Loucy (cell line): Measurements from ENCODE around the gene GREB1.
A peak's percentile ranks its signal among the peaks of the same experiment; 100 is the strongest.

ENCODE experiments used
- H2AFZ ChIP-seq: fragments of 200-600 bp; sonication (generic); 2 replicates; pipeline ENCODE4 v1.6.0; 2016; ENCODE audit warnings: antibody characterized with exemption, mild to moderate bottlenecking, low read length, moderate library complexity
- H3F3A ChIP-seq: fragments of 200-600 bp; 2 replicates; pipeline ENCODE4 v1.6.0; 2016; ENCODE audit warnings: antibody characterized with exemption, low read depth, mild to moderate bottlenecking
- H3K27me3 ChIP-seq: fragments of 200-600 bp; sonication (generic); 2 replicates; pipeline ENCODE4 v1.6.1; 2014; ENCODE audit warnings: low read length, mild to moderate bottlenecking; ENCODE audit not compliant: insufficient read depth, poor library complexity, severe bottlenecking
- H3K36me3 ChIP-seq: fragments of 200-600 bp; sonication (generic); 2 replicates; pipeline ENCODE4 v1.6.1; 2016; ENCODE audit warnings: low read length; ENCODE audit not compliant: insufficient read depth
- H3K4me1 ChIP-seq: fragments of 200-600 bp; sonication (generic); 2 replicates; pipeline ENCODE4 v1.5.1; 2014; ENCODE audit warnings: low read length, mild to moderate bottlenecking; ENCODE audit not compliant: insufficient read depth, poor library complexity, severe bottlenecking
- H3K4me2 ChIP-seq: fragments of 200-600 bp; sonication (generic); 2 replicates; pipeline ENCODE4 v1.6.0; 2014; ENCODE audit warnings: antibody characterized with exemption, low read length, low read depth, mild to moderate bottlenecking; ENCODE audit not compliant: poor library complexity, severe bottlenecking
- H3K4me3 ChIP-seq: fragments of 200-600 bp; sonication (generic); 2 replicates; pipeline ENCODE4 v1.5.1; 2014; ENCODE audit warnings: low read length, mild to moderate bottlenecking, mixed read lengths; ENCODE audit not compliant: poor library complexity, severe bottlenecking
- H3K79me2 ChIP-seq: fragments of 200-600 bp; sonication (generic); 2 replicates; pipeline ENCODE4 v1.6.1; 2014; ENCODE audit warnings: low read length; ENCODE audit not compliant: insufficient read depth
- H3K9ac ChIP-seq: fragments of 200-600 bp; sonication (generic); 2 replicates; pipeline ENCODE4 v1.6.0; 2014; ENCODE audit warnings: mild to moderate bottlenecking, low read depth, low read length, moderate library complexity; ENCODE audit not compliant: poor library complexity, severe bottlenecking
- H3K9me2 ChIP-seq: fragments of 200-600 bp; sonication (generic); replicated peaks from 2 replicates; pipeline ENCODE4 v1.6.1; 2016; ENCODE audit warnings: low read depth, low read length, mixed read lengths
- H3K9me3 ChIP-seq: fragments of 200-600 bp; sonication (generic); 2 replicates; pipeline ENCODE4 v1.6.1; 2014; ENCODE audit warnings: mild to moderate bottlenecking, antibody characterized with exemption, low read length, low read depth; ENCODE audit not compliant: insufficient read depth
- H4K20me1 ChIP-seq: fragments of 200-600 bp; sonication (generic); 2 replicates; pipeline ENCODE4 v1.6.0; 2014; ENCODE audit warnings: antibody characterized with exemption, low read length, mild to moderate bottlenecking; ENCODE audit not compliant: insufficient read depth, poor library complexity, severe bottlenecking
- CTCF ChIP-seq: fragments of 200-600 bp; sonication (generic); conservative IDR thresholded peaks from 2 replicates; pipeline ENCODE4 v1.5.1; 2014; ENCODE audit warnings: mild to moderate bottlenecking, antibody characterized with exemption, low read length
- EZH2phosphoT487 ChIP-seq: fragments of 200-600 bp; IDR thresholded peaks from 2 replicates; pipeline ENCODE4 v1.6.1; 2018; ENCODE audit warnings: antibody characterized with exemption, mild to moderate bottlenecking, moderate library complexity, borderline replicate concordance

Gene GREB1

GRCh38 chr2:11581797-11582611, 48.2 kb downstream of the GREB1 start:
- Histone ChIP-seq H2AFZ (no peak overlapping the region), H3K36me3 (no peaks in the 10 kb centered on the region), H3K4me2 (no peak overlapping the region), H3K9me3 (no peaks in the 10 kb centered on the region), H3K9me2 (no peaks in the 10 kb centered on the region), H3F3A (no peaks in the 10 kb centered on the region), H3K4me1 (no peaks in the 10 kb centered on the region), H4K20me1 (no peaks in the 10 kb centered on the region), H3K4me3 (no peak overlapping the region), H3K9ac (no peak overlapping the region), H3K27me3 (no peaks in the 10 kb centered on the region), H3K79me2 (no peaks in the 10 kb centered on the region)
- TF ChIP-seq CTCF, result no peak
- no peak for TF ChIP-seq EZH2phosphoT487

- Histone ChIP-seq H4K20me1 (no peaks in the 10 kb centered on the region), H2AFZ (no peak overlapping the region), H3K27me3 (no peaks in the 10 kb centered on the region), H3K9ac (no peak overlapping the region), H3K4me3 (no peak overlapping the region), H3K36me3 (no peaks in the 10 kb centered on the region), H3K9me2 (no peaks in the 10 kb centered on the region), H3K9me3 (no peaks in the 10 kb centered on the region), H3F3A (no peaks in the 10 kb centered on the region), H3K4me2 (no peak overlapping the region), H3K79me2 (no peaks in the 10 kb centered on the region), H3K4me1 (no peaks in the 10 kb centered on the region)
- no peak for TF ChIP-seq CTCF
- TF ChIP-seq EZH2phosphoT487, result no peak
These were observed 48.7 kb downstream of the GREB1 start for GRCh38 chr2:11582612-11582861.

- Histone ChIP-seq H3K36me3 (no peaks in the 10 kb centered on the region), H3K4me2 (no peak overlapping the region), H3K79me2 (no peaks in the 10 kb centered on the region), H3F3A (no peaks in the 10 kb centered on the region), H3K4me3 (no peak overlapping the region), H3K4me1 (no peaks in the 10 kb centered on the region), H2AFZ (no peak overlapping the region), H3K9me2 (no peaks in the 10 kb centered on the region), H4K20me1 (no peaks in the 10 kb centered on the region), H3K27me3 (no peaks in the 10 kb centered on the region), H3K9me3 (no peaks in the 10 kb centered on the region), H3K9ac (no peak overlapping the region)
- TF ChIP-seq EZH2phosphoT487, result no peak
- TF ChIP-seq CTCF, result peak; percentile 92
These were observed 49.3 kb downstream of the GREB1 start for GRCh38 chr2:11582862-11583752.
